DND-41 (cell line): ENCODE measurements around the gene CD70.

Source experiments
- ATAC-seq: fragments of 200-7000 bp; cut with Tn5 transposase; 3 replicates; pipeline ENCODE4 v1.9.1; 2021; ENCODE audit warnings: low read depth; ENCODE audit not compliant: insufficient read depth
- DNase-seq: peaks from one replicate; pipeline ENCODE4 v3.0.0-alpha.2; 2020
- H2AFZ ChIP-seq: 2 replicates; pipeline ENCODE4 v1.6.0; 2012; ENCODE audit warnings: low read depth, low read length
- H3K27ac ChIP-seq: 2 replicates; pipeline ENCODE4 v1.5.1; 2012; ENCODE audit warnings: low read length, inconsistent platforms
- H3K27me3 ChIP-seq: fragments of 200-600 bp; sonication (generic); 2 replicates; pipeline ENCODE4 v1.6.0; 2012; ENCODE audit warnings: low read length, mild to moderate bottlenecking, inconsistent platforms; ENCODE audit not compliant: insufficient read depth, poor library complexity
- H3K36me3 ChIP-seq: 2 replicates; pipeline ENCODE4 v1.5.1; 2012; ENCODE audit warnings: low read length, inconsistent platforms; ENCODE audit not compliant: insufficient read depth
- H3K4me1 ChIP-seq: 2 replicates; pipeline ENCODE4 v1.5.1; 2012; ENCODE audit warnings: mild to moderate bottlenecking, low read length; ENCODE audit not compliant: insufficient read depth
- H3K4me2 ChIP-seq: 2 replicates; pipeline ENCODE4 v1.6.0; 2012; ENCODE audit warnings: mild to moderate bottlenecking, moderate library complexity, low read length, inconsistent platforms; ENCODE audit not compliant: insufficient read depth
- H3K4me3 ChIP-seq, 2 experiments: fragments of 200-600 bp in 1 of 2; shearing (Covaris generic) in 1 of 2; 2 replicates each; pipeline ENCODE4 v1.5.1; 2012 to 2016; ENCODE audit warnings: inconsistent platforms in 2 of 2, low read length in 2 of 2, mild to moderate bottlenecking in 2 of 2, low read depth in 1 of 2, moderate library complexity in 1 of 2
- H3K79me2 ChIP-seq: 2 replicates; pipeline ENCODE4 v1.6.0; 2012; ENCODE audit warnings: low read length, inconsistent platforms; ENCODE audit not compliant: insufficient read depth
- H3K9ac ChIP-seq: 2 replicates; pipeline ENCODE4 v1.6.0; 2012; ENCODE audit warnings: low read depth, mild to moderate bottlenecking, inconsistent platforms, low read length, moderate library complexity
- H3K9me3 ChIP-seq: 2 replicates; pipeline ENCODE4 v1.5.1; 2012; ENCODE audit warnings: low read length, moderate library complexity, mild to moderate bottlenecking, inconsistent platforms; ENCODE audit not compliant: insufficient read depth, severe bottlenecking
- H4K20me1 ChIP-seq: 2 replicates; pipeline ENCODE4 v1.6.0; 2012; ENCODE audit warnings: low read length; ENCODE audit not compliant: insufficient read depth
- CTCF ChIP-seq: IDR thresholded peaks from 2 replicates; pipeline ENCODE4 v1.5.1; 2012; ENCODE audit warnings: borderline replicate concordance, low read length, moderate library complexity, mild to moderate bottlenecking; ENCODE audit not compliant: poor library complexity, severe bottlenecking; ENCODE audit errors: extremely low read depth
- EZH2 ChIP-seq: IDR thresholded peaks from 3 replicates; pipeline ENCODE4 v1.6.1; 2012; ENCODE audit warnings: borderline replicate concordance, low read depth, mild to moderate bottlenecking, moderate library complexity, low read length, inconsistent platforms; ENCODE audit not compliant: severe bottlenecking

CD70 gene

GRCh38 chr19:6579450-6580178 is 11.3 kb downstream of the CD70 start:
- Histone ChIP-seq H3K9ac (no peak overlapping the region), H2AFZ (no peak overlapping the region), H3K79me2 (no peaks in the 10 kb centered on the region), H4K20me1 (no peaks in the 10 kb centered on the region), H3K4me3 (no peak overlapping the region), H3K9me3 (no peaks in the 10 kb centered on the region), H3K36me3 (no peaks in the 10 kb centered on the region; the same call in 1 of the 2 replicates), H3K4me1 (peaks cover 40% of the 10 kb centered on the region), H3K4me2 (no peak overlapping the region), H3K27me3 (no peaks in the 10 kb centered on the region), H3K27ac (peak overlapping the region; percentile 47)
- DNase-seq = no peak
- TF ChIP-seq EZH2 (no peak), CTCF (no peak)
- no peak for ATAC-seq

- no peaks in the 10 kb centered on the region for H3K9me3 ChIP-seq
- H3K4me3 ChIP-seq = peak overlapping the region in 1 of 2 experiments; percentile 15; a peak in 1 of 4 replicates
- no peaks in the 10 kb centered on the region for H4K20me1 ChIP-seq
- H3K27ac ChIP-seq = peak overlapping the region; percentile 97
- DNase-seq (peak; percentile 91), ATAC-seq (peak; percentile 96)
- peaks cover 40% of the 10 kb centered on the region for H3K4me1 ChIP-seq
- no peaks in the 10 kb centered on the region for H3K79me2 ChIP-seq
- H3K4me2 ChIP-seq = peak overlapping the region; percentile 51
- no peaks in the 10 kb centered on the region; the same call in 1 of the 2 replicates for H3K36me3 ChIP-seq
- peak overlapping the region; percentile 59 for H3K9ac ChIP-seq
- TF ChIP-seq EZH2 (no peak), CTCF (no peak)
- no peaks in the 10 kb centered on the region for H3K27me3 ChIP-seq
- H2AFZ ChIP-seq = peak overlapping the region; percentile 62
These were observed 13.3 kb downstream of the CD70 start for GRCh38 chr19:6577476-6578125.

GRCh38 chr19:6576869-6577475 is 14.0 kb downstream of the CD70 start:
- H4K20me1 ChIP-seq = no peaks in the 10 kb centered on the region
- no peaks in the 10 kb centered on the region for H3K79me2 ChIP-seq
- H3K9ac ChIP-seq = peak overlapping the region; percentile 59
- ATAC-seq = no peak; the same call in 2 of the 3 replicates
- H2AFZ ChIP-seq = peak overlapping the region; percentile 38
- H3K27ac ChIP-seq = peak overlapping the region; percentile 97
- H3K36me3 ChIP-seq = no peaks in the 10 kb centered on the region
- TF ChIP-seq EZH2 = no peak
- TF ChIP-seq CTCF = no peak
- peak overlapping the region in 1 of 2 experiments; percentile 8; a peak in 1 of 4 replicates for H3K4me3 ChIP-seq
- no peak for DNase-seq
- no peaks in the 10 kb centered on the region for H3K9me3 ChIP-seq
- no peaks in the 10 kb centered on the region for H3K27me3 ChIP-seq
- H3K4me2 ChIP-seq = peak overlapping the region; percentile 51
- peaks cover 40% of the 10 kb centered on the region for H3K4me1 ChIP-seq
